Kidney (tissue), 22 donors: ENCODE data around the gene AZI2. TPM values are rescaled to one million over a fixed set of nuclear protein-coding genes. Genes with fewer than 3 reads are reported as not detected.

Source experiments
- DNase-seq, 5 donors: peaks; one replicate each; pipeline ENCODE4 v3.0.0-alpha.2; 2013 to 2020
- FAIRE-seq: peaks from 2 replicates; lab custom pipeline; 2012; peaks lifted over from hg19 to GRCh38; lab: Jason Lieb, UNC
- H3K27ac ChIP-seq, 2 donors: one replicate each; pipeline ENCODE4 v1.7.0; 2013; ENCODE audit warnings: low read depth in 2 of 2, low read length in 2 of 2, inconsistent platforms in 1 of 2
- H3K27me3 ChIP-seq: one replicate; pipeline ENCODE4 v1.7.1; 2013; ENCODE audit warnings: low read length, inconsistent platforms; ENCODE audit not compliant: control insufficient read depth, insufficient read depth
- H3K36me3 ChIP-seq, 3 donors: one replicate each; pipeline versions ENCODE4 v1.7.0 to v1.7.1; 2013; ENCODE audit warnings: low read length in 3 of 3, control low read depth in 1 of 3, inconsistent platforms in 1 of 3; ENCODE audit not compliant: insufficient read depth in 3 of 3, control insufficient read depth in 2 of 3
- H3K4me1 ChIP-seq, 3 donors: one replicate each; pipeline versions ENCODE4 v1.7.0 to v1.7.1; 2013; ENCODE audit warnings: low read length in 3 of 3, inconsistent platforms in 1 of 3, low read depth in 1 of 3; ENCODE audit not compliant: control insufficient read depth in 2 of 3, insufficient read depth in 2 of 3
- H3K4me3 ChIP-seq, 3 donors: one replicate each; pipeline versions ENCODE4 v1.7.0 to v1.8.1; 2013; ENCODE audit warnings: low read length in 3 of 3, control low read depth in 1 of 3, inconsistent platforms in 1 of 3
- H3K9ac ChIP-seq, 3 donors: one replicate each; pipeline versions ENCODE4 v1.7.0 to v1.7.1; 2013; ENCODE audit warnings: low read length in 3 of 3, control low read depth in 1 of 3, inconsistent platforms in 1 of 3
- H3K9me3 ChIP-seq, 3 donors: one replicate each; pipeline versions ENCODE4 v1.7.0 to v1.7.1; 2013; ENCODE audit warnings: low read length in 3 of 3, control low read depth in 1 of 3, inconsistent platforms in 1 of 3; ENCODE audit not compliant: control insufficient read depth in 2 of 3, insufficient read depth in 1 of 3
- intact Hi-C: fragments of 100-400 bp; cut with DNase I; formaldehyde crosslinking; loops from one replicate; pipeline ENCODE4 v1.11.1; 2022
- long read RNA-seq, 10 donors: library from polyadenylated mRNA in 1 of 10; unstranded in 1 of 10; transcript quantifications; one replicate each; pipeline ENCODE4 v2.0.0 and lab custom pipeline, GENCODE V29; 2021 to 2026
- polyA plus RNA-seq: library from polyadenylated mRNA; stranded (reverse); fragments of 350-450 nt; fragmentation: Illumina TruSeq; extraction: RNeasy Lipid Tissue Mini Kit (QIAGEN cat#74804); gene quantifications from one replicate; pipeline ENCODE4 v1.2.3, GENCODE V29; 2014; ENCODE audit warnings: low read depth, low replicate concordance; ENCODE audit not compliant: insufficient read depth
- total RNA-seq: library from RNA; stranded (reverse); fragmentation: NEBNext Ultra II Directional; extraction: Animal tissue kit (Norgen Biotek cat#: 25700); gene quantifications from one replicate; pipeline ENCODE4 v1.2.1, GENCODE V29; 2021
- TF ChIP-seq, protein P1 (sequence below): IDR thresholded peaks from 3 replicates; pipeline ENCODE4 v1.5.1; 2012; ENCODE audit warnings: mild to moderate bottlenecking, moderate library complexity, borderline replicate concordance; ENCODE audit not compliant: insufficient read depth; ENCODE audit errors: extremely low read depth
- donor health status: control.
- donor health status: control.
- donor health status: control.
- donor health status: control.
- donor health status: control.
- donor health status: DM: yes; HTN: yes; CAD: no.
- donor health status: Normal renal cell carcinoma (clear cell type).

AZI2 gene, protein sequence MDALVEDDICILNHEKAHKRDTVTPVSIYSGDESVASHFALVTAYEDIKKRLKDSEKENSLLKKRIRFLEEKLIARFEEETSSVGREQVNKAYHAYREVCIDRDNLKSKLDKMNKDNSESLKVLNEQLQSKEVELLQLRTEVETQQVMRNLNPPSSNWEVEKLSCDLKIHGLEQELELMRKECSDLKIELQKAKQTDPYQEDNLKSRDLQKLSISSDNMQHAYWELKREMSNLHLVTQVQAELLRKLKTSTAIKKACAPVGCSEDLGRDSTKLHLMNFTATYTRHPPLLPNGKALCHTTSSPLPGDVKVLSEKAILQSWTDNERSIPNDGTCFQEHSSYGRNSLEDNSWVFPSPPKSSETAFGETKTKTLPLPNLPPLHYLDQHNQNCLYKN
- total RNA-seq (59.0 TPM), polyA plus RNA-seq (38.2 TPM)
- long read RNA-seq, donor 1, full-length matches to known transcripts = 15 of 116 reads
- long read RNA-seq, donor 1, partial matches to known transcripts = 33 of 116 reads
- long read RNA-seq, donor 1, other reads (novel, unspliced or antisense) = 68 of 116 reads
- long read RNA-seq, donor 2, full-length matches to known transcripts = 23 of 23 reads
- long read RNA-seq, donor 2, partial matches to known transcripts = 0 of 23 reads
- long read RNA-seq, donor 2, other reads (novel, unspliced or antisense) = 0 of 23 reads
- long read RNA-seq, donor 3, full-length matches to known transcripts = 25 of 153 reads
- long read RNA-seq, donor 3, partial matches to known transcripts = 15 of 153 reads
- long read RNA-seq, donor 3, other reads (novel, unspliced or antisense) = 113 of 153 reads
- long read RNA-seq, donor 4, full-length matches to known transcripts = 25 of 25 reads
- long read RNA-seq, donor 4, partial matches to known transcripts = 0 of 25 reads
- long read RNA-seq, donor 4, other reads (novel, unspliced or antisense) = 0 of 25 reads
- long read RNA-seq, donor 5 = 0 reads
- long read RNA-seq, donor 6, full-length matches to known transcripts = 19 of 136 reads
- long read RNA-seq, donor 6, partial matches to known transcripts = 43 of 136 reads
- long read RNA-seq, donor 6, other reads (novel, unspliced or antisense) = 74 of 136 reads
- long read RNA-seq, donor 7, full-length matches to known transcripts = 31 of 37 reads
- long read RNA-seq, donor 7, partial matches to known transcripts = 2 of 37 reads
- long read RNA-seq, donor 7, other reads (novel, unspliced or antisense) = 4 of 37 reads
- long read RNA-seq, donor 8, full-length matches to known transcripts = 15 of 15 reads
- long read RNA-seq, donor 8, partial matches to known transcripts = 0 of 15 reads
- long read RNA-seq, donor 8, other reads (novel, unspliced or antisense) = 0 of 15 reads
- long read RNA-seq, donor 9, full-length matches to known transcripts = 8 of 8 reads
- long read RNA-seq, donor 9, partial matches to known transcripts = 0 of 8 reads
- long read RNA-seq, donor 9, other reads (novel, unspliced or antisense) = 0 of 8 reads
- long read RNA-seq, donor 10, full-length matches to known transcripts = 14 of 14 reads
- long read RNA-seq, donor 10, partial matches to known transcripts = 0 of 14 reads
- long read RNA-seq, donor 10, other reads (novel, unspliced or antisense) = 0 of 14 reads

DNA sequence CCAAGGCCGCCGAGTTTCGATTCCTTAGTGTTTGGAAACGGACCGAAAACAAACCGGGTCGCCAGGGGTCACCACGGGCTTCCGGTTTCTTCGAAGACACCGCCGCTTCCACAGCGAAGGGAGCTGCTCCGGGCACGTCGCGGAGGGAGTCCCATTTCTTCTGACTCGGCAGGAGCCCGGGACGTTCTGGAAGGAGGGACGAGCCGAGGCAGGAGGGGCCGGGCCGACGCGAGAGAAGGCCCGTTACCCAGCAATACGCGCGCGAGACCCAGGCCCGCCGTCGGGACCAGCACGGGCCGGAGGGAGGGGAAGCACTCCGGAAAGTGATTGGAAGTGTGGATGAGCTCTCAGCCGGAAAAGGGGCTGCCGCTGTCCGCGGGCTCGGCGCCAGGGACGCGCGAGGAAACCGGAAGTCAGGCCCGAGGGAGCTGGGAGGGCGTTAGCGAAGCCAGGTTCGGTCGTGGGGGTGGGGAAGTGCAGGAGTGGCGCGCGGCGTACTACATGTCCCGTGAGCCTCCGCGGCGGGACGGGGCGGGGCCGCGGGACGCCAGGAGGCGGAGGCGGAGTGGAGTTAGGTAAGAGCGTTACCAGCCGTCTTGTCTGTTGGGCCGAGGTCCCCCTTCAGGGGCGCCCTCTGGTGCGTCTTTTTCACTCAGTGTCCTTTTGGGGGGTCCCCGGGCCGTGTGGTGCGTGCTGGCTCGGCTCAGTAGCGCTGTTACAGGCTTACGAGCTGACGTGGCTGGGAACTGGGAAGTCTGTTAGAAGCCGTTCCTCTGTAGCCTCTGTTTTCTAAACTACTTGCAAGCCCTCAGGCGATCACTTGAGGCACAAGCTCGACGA is at the start of gene AZI2, which contains the start of gene ZCWPW2:
TSS of gene AZI2 (minus strand) at position 196 of the 840 bp plus-strand sequence. CDS start 8,207 bp downstream, outside the sequence.
TSS of gene ZCWPW2 (plus strand) at position 93 of the 840 bp plus-strand sequence. CDS start 64,348 bp downstream, outside the sequence.
- TF ChIP-seq, protein P1, sequence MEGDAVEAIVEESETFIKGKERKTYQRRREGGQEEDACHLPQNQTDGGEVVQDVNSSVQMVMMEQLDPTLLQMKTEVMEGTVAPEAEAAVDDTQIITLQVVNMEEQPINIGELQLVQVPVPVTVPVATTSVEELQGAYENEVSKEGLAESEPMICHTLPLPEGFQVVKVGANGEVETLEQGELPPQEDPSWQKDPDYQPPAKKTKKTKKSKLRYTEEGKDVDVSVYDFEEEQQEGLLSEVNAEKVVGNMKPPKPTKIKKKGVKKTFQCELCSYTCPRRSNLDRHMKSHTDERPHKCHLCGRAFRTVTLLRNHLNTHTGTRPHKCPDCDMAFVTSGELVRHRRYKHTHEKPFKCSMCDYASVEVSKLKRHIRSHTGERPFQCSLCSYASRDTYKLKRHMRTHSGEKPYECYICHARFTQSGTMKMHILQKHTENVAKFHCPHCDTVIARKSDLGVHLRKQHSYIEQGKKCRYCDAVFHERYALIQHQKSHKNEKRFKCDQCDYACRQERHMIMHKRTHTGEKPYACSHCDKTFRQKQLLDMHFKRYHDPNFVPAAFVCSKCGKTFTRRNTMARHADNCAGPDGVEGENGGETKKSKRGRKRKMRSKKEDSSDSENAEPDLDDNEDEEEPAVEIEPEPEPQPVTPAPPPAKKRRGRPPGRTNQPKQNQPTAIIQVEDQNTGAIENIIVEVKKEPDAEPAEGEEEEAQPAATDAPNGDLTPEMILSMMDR = peak; percentile 11
- H3K36me3 ChIP-seq = no peaks in the 10 kb centered on the region
- no peaks in the 10 kb centered on the region for H3K27me3 ChIP-seq
- H3K4me3 ChIP-seq = peak within 1 kb of the TSS; percentile 85 to 98 (median 90)
- H3K9ac ChIP-seq = peak within 1 kb of the TSS; percentile 84 to 98 (median 97)
- DNase-seq (peak; percentile 97 to 98 (median 98)), FAIRE-seq (no peak)
- H3K9me3 ChIP-seq = no peaks in the 10 kb centered on the region
- H3K4me1 ChIP-seq = peaks cover 0 to 6% (median 2%) of the 10 kb centered on the region in 3 donors
- peak within 1 kb of the TSS; percentile 99 for H3K27ac ChIP-seq
- intact Hi-C loops = no loop called here

DNA sequence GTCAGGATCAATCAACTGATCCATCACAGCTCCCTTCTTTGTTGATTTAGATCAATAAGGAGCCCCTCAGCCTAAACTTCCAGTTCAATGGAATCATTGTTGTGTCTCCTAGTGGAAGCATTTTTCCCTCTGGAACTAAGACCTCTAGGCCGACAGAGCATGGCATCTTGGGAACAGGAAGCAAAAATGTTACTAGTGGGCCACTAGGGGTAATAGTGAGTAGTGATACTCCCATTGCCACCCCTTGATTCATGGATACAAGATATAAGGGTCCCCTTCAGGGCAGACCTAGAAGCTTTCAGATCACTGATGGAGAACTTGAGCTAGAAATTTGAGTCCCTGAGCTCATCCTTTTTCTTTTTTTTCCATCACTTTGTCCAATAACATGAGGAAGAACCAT is 40.4 kb upstream of the AZI2 start:
- FAIRE-seq (no peak), DNase-seq (no peak)
- Histone ChIP-seq H3K4me3 (no peak overlapping the region), H3K36me3 (no peaks in the 10 kb centered on the region), H3K9me3 (peaks cover 0 to 6% (median 0%) of the 10 kb centered on the region in 3 donors), H3K27me3 (no peaks in the 10 kb centered on the region), H3K4me1 (no peaks in the 10 kb centered on the region), H3K27ac (no peak overlapping the region), H3K9ac (no peak overlapping the region)
- TF ChIP-seq, protein P1 = no peak
- intact Hi-C loops = no loop called here
